ENCODE measurements around the gene PLAGL2.

- TF ChIP-seq CTCF (conservative IDR thresholded peaks at IDR 0.05 in 1 of 2, IDR thresholded peaks at IDR 0.05 in 1 of 2; ENCODE audit: extremely low read depth in 1 of 2, insufficient read depth in 1 of 2, low read depth in 1 of 2, low read length in 2 of 2) (no peak), EZH2 (IDR thresholded peaks at IDR 0.05; ENCODE audit: borderline replicate concordance, low read length) (no peak)
Observed at GRCh38 chr20:32203356-32204204, 4.0 kb downstream of the PLAGL2 start.
